DOHH2 (cell line): Measurements from ENCODE around the gene EXOSC6.

Source experiments
- CTCF ChIP-seq: fragments of 200-600 bp; sonication (generic); IDR thresholded peaks from one replicate; pipeline ENCODE4 v1.5.1; 2014; ENCODE audit warnings: antibody characterized with exemption, mild to moderate bottlenecking, low read depth, low read length; ENCODE audit not compliant: poor library complexity, severe bottlenecking
- EZH2phosphoT487 ChIP-seq: fragments of 200-600 bp; sonication (generic); IDR thresholded peaks from 2 replicates; pipeline ENCODE4 v1.6.1; 2017; ENCODE audit warnings: borderline replicate concordance, mild to moderate bottlenecking, antibody characterized with exemption, low read length, moderate library complexity, mixed read lengths

DNA sequence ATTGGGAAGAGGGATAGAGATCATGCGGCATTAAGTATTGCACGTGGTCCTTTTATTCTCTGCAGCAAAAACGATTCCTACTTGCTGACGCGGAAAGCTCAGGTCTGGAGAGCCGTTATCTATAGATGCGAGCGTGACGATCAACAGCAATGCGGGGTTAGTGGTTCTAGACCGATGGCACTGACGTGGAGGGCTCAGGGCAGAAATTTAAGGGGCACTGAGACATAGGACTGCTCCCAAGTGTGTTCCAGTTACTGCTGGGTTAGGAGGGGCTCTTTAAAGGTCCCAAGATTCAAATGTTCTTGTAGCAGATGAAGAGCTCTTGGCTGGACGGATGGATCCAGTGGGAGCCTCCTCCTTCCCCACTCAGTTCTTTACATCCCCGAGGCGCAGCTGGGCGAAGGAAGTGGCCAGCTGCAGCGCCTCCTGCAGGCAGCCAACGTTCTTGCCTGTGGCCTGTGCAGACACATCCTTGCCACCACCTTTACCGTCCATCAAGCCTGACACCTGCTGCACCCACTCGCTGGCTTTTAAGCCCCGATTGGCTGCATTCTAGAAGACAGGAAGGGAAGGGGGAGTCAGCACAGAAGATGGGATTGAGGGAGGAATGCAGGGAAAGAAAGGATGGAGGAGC is 732 bp upstream of the EXOSC6 start:
- TF ChIP-seq CTCF: peak; percentile 63
- no peak for TF ChIP-seq EZH2phosphoT487
